HG03175 (cell line): Measurements from ENCODE around the gene CAMTA1.

Experiments
- ATAC-seq: cut with Tn5 transposase; IDR thresholded peaks from one replicate; pipeline ENCODE4 v1.9.1; 2021; ENCODE audit warnings: mild to moderate bottlenecking, moderate library complexity; ENCODE audit not compliant: unreplicated experiment

CAMTA1 gene

DNA sequence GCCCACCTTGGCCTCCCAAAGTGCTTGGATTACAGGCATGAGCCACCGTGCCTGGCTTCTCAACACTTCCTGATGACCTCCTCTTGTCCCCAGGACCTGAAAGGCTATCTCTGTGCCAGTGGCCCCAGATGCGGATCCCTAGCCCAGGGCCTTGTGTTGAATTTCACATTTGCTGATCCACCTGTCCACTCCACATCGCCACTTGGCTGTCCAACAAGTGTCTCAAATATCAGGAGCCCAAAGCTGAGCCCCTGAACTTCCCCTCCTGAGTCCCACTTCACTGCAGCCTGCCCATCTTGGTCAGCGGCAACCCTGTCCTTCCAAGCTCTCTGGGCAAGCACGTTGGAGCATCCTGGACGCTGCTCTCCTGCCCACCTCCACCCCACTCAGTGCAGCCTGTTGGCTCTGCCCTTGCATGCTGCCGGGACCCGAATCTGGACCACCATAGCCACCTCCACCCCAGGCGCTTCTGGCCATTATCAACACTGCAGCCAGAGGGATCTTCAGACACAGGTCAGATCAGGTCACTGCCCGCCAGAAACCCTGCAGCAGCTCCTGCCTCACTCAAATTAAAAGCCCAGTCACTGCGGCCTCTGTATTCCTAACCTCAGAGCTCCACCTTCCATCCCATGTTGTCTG lies 633.3 kb downstream of the CAMTA1 start:
- no peak for ATAC-seq

GRCh38 chr1:7420098-7420445 lies 634.8 kb downstream of the CAMTA1 start:
- ATAC-seq: no peak

DNA sequence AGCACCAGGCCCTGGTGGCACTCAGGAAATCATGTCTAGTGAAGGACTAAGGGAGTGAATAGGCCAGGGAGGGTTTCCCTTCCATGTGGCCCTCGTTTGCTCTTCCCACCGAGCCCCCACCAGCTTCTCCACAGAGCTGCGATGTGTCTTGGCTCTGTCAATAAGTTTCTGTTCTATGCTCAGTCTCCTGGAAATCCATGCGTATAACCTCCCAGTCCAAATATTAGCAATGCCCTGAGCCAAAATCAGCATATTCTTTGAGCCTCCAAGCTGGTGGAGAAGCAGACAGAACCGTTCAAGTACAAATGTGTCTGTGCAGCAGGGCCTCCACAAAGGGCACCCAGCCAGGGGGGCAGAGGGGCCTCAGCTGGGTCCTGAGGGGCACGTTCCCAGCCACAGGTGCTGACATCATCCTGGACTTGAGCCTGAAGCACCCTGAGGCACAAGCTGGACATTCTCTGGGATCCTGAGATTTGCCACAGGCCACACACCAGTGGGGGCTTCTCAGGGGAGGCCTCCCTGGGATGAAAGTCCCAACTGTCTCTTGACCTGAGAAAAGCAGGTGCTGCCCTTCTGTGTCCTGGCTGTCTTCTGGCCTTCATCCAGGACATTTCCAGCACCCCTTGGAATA lies 635.3 kb downstream of the CAMTA1 start:
- no peak for ATAC-seq

- no peak for ATAC-seq
Measured at GRCh38 chr1:7421471-7422075, 636.3 kb downstream of the CAMTA1 start.

DNA sequence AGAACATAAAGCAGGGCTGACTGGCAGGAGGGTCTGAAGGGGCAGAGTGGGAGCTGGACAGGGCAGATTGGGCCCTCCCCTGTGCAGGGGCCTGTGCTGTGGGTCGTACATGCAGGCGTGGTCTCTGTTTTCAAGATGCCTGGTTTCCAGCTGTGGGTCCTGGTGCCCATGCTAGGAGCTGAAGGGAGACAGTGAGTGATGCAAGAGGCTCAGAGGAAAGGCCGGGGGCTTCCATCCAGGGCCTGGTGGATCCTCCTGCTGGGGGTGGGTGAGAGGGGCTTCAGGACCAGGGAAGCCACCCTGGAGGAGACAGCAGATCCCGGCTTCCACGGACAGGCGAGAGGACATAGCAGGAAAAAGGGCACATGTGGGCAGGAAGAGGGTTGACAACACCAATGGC lies 636.8 kb downstream of the CAMTA1 start:
- ATAC-seq: no peak

DNA sequence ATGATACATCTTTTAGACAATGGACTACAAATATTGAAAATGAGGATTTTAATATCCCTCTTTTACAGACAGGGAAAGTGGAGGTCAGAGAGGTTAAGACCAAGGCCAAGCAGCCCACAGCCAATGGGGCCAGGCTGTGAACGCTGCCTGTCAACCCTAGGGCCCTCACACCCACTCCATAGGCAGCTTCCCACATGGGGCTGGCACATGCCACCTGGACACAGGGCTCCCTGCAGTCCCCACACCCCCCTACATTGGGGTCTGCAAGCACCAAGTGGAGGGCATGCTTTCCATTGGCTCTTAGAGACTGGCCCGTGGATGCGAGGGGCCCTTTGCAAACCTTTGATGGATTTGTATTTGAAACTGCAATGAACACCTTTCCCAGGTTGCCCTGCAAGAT lies 637.3 kb downstream of the CAMTA1 start:
- ATAC-seq: no peak

DNA sequence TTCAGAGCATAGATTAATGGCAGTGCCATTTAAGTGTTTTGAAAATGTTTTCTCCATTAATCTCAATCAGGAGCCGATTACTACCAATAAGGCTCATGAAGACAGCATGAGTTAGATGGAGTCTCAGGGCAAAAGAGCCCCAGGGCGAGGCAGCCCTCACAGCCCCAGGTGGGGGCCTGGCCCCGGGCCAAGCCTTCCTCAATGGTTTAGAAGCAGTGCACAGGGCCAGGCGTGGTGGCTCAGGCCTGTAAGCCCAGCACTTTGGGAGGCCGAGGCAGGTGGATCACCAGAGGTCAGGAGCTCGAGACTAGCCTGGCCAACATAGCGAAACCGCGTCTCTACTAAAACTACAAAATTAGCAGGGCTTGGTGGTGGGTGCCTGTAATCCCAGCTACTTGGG lies 637.7 kb downstream of the CAMTA1 start:
- ATAC-seq: no peak

- no peak for ATAC-seq
Measured at GRCh38 chr1:7424352-7424890, 639.2 kb downstream of the CAMTA1 start.

- ATAC-seq: no peak
Measured at GRCh38 chr1:7425229-7425628, 640.0 kb downstream of the CAMTA1 start.

DNA sequence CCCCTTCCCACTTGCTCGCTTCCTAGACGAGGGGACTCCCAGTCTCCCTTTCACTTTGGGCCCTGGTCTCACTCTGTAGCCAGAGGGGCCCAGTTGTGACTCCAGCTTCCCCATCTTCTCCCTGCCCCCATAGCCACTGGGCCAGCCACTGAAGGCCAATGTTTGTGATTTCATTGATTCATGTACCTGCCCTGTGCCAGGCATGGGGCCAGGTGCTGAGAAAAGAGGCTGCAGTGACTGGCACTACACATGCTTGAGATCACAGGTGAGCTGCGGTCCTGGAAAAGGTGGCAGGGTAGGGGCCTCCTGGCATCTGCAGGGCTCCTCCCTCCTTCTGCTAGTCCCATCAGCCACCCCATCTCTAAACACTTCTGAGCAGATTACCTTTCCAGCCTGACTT lies 640.5 kb downstream of the CAMTA1 start:
- no peak for ATAC-seq

- no peak for ATAC-seq
Measured at GRCh38 chr1:7426780-7427604, 641.7 kb downstream of the CAMTA1 start.

DNA sequence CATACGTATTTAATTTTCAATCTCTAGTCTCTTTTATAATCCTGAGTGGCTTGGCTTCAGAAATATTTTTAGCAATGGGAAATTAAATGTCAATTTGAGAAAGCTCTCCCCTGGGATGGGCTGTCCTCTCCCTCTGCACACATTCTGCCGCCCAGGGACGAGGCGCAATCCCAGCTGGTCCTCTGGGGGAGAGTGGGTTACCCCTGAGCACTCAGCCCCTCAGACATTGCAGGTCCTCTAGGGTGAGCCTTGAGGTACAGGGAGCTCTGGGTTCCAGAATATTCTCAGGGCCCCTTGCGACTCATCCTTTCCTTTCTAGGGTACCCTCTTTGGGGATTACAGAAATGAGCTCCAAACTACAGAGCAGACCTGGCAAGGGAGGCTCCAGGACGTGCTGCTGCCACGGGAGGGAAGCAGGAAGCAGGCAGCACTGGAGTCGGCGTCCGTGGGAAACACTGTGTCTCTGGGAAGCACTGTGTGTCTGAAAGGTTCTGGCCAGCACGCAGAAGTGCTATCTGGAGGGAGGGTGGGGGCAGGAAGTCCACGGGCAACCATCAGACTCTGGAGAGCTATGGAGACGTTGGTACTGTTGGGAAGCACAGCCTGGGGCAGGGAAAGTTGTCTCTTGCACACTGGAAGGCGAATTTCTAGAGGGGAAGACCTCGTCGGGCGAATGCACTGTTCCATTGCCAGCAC lies 642.5 kb downstream of the CAMTA1 start:
- ATAC-seq: no peak

DNA sequence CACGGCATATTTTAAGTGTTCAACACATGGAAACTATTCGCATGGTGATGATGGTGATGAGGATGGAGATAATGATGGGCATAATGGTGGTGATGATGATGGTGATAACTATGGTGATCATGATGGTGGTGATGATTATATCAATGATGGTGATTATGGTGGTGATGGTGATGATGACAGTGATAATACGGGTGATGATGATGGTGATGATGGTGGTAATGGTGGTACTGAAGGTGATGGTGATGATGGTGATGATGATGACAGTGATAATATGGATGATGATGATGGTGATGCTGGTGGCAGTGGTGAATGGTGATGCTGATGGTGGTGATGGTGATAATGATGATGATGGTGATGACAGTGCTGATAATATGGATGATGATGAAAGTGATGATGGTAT lies 644.0 kb downstream of the CAMTA1 start:
- no peak for ATAC-seq

GRCh38 chr1:7430047-7430608 lies 644.9 kb downstream of the CAMTA1 start:
- no peak for ATAC-seq

- ATAC-seq: no peak
Measured at GRCh38 chr1:7430691-7431090, 645.4 kb downstream of the CAMTA1 start.

DNA sequence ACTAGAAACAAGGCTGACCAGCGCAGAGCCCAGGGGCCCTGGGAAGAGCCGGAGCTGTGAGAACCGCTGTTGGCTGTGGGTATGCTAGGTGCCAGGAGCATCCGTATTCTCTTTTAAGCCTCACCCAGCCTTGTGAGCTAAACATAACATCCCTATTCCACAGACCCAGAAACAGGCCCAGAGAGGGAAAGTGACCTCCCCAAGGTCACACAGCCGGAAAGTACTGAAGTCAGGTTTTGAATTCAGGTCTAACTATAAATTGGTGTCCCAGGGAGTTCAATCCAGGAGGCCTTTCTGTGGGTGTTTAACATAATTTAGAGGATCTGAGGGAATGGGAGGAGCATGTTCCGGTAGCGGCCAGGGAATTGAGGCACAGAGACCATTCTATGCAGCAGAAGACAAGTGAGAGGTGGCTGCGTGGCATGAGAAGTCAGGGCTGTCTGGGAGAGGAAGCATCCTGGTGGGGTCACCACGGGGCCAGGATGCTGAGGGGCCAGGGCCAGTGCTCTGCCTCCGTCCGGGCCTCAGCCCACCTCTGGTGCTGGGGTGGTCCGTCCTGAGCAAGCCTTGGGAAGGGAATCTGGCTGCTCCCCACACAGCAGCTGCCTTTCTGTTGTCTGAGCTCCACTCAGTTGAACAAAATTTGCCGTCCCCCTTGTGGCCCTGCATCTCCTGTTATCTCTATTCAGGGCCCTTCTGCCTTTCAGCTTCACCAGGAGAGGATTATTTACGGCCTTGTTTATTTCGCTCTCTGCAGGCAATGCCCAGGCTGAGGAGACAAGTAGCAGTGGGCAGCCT lies 647.0 kb downstream of the CAMTA1 start:
- ATAC-seq: no peak

DNA sequence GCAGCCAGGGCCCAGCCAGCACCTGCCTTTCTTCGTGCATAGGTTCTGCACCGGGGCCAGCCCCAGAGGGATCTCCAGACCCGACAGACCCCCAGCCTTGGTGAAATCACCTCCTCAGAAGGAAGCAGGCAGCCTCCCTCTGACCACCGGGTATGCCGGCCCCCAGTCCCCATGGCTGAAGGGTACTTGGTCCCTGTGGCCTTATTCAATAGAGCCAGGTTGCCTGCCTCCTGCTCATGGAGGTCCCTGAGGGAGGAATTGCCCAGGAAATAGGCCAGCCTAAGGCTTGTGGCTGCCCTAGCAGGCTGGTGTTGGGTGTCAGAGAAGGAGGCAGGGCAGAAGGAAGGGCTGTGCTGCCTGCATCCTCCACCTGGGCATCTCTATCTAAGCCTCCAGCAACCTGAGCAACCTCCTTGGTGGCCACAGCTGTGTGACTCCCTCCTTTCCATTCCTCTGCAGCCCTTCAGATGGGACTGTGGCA lies 647.7 kb downstream of the CAMTA1 start:
- ATAC-seq: no peak

DNA sequence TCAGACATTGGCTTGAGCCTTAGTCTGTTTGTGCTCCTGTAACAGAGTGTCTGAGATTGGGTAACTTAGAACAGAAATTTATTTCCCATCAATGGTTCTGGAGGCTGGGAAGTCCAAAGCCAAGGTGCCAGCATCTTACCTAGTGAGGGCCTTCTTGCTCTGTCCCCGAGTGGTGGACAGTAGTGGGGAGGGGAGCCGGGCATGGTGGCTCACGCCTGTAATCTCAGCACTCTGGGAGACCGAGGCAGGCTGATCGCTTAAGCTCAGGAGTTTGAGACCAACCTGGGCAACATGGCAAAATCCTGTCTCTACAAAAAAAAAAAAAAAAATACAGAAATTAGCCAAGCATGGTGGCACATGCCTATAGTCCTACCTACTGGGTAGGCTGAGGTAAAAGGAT lies 649.3 kb downstream of the CAMTA1 start:
- ATAC-seq: no peak

DNA sequence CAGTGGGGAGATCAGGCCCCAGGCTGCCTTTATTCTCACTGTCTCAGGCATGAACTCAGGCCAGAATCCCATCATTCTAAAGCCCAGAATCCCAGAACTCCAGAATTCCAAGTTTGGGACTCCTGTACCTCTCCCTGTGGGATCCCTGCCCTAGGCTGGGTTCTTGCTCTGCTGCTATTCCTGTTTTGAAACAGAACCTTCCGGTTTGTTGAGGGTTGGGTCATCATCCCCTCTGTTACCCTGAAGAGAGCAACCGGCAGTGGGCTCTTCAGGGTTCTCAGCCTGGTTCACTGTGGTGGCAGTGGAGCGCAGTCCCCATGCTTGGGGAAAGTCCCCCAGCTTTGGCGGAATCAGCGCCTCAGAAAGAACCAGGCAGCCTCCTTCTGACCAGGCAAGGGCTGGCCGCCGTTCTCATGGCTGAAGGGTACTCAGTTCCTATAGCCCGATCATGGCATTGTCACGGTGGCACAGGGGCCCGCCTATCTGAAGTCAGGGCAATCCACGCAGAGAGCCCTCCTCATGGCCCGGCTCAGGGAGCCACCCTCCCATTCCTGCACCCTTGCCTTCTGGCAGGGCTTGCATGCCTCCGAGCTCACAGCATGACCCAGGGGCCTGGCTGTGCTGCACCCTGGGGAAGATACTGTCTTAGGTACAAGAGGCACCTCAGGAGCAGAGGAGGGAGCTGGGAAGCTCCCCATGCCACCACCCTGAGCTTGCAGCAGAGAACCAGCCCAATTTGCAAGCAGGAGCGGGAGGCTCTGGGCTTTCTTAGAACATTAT lies 650.2 kb downstream of the CAMTA1 start:
- ATAC-seq: no peak
